ENCODE results near the gene FIBCD1. TPM values are rescaled to one million over a fixed set of nuclear protein-coding genes. Genes with fewer than 3 reads are reported as not detected.

Gene FIBCD1
- total RNA-seq, 4 donors from 2014 or later = 0.40 to 0.83 (median 0.42) TPM; not detected in 1

DNA sequence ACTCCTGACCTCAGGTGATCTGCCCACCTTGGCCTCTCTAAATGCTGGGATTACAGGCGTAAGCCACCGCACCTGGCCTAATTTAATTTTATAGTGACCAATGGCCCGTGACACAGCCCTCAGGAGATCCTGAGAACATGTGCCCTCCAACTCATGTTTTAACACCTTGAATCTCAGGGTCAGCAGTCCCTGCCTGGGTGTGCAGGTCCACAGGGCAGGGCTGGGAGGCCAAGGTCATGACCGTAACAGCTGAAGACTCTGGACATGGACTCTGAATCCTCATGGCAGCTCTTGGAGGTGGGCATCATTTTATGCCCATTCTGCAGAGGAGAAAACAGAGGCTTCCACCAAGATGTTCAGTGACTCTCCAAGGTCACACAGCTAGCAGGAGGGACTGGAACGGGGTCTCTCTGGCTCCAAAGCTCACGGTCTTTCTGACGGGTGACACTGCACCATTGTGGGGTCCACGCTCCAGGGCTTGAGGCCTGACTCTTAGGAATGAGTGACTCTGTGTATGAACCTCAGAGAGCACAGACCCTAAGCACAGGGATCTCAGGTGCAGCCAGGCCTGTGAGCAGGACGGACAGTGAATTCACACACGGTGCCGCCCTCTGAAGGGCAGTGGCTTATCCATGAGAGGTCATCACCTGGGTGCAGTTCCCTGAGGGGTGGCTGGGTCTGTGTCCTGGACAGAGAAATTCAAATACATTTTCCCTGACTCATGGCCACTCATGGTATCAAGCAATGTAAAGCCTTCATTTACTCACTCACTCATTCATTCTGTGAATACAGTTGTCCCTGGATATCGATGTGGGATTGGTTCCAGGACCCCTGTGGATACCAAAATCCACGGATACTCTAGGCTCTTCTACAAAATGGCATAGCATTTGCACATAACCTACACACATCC is 37.1 kb upstream of the FIBCD1 start:
- Histone ChIP-seq H3K36me3 (no peaks in the 10 kb centered on the region), H3K27me3 (peaks cover 0 to 63% (median 5%) of the 10 kb centered on the region in 4 donors), H3K4me1 (no peaks in the 10 kb centered on the region), H3K4me3 (no peak overlapping the region), H3K27ac (replicated peaks in 1 of 4) (no peak overlapping the region), H3K9me3 (no peaks in the 10 kb centered on the region)
- TF ChIP-seq POLR2AphosphoS5 (IDR thresholded peaks at IDR 0.05) (no peak), CTCF (IDR thresholded peaks at IDR 0.05) (no peak), POLR2A (IDR thresholded peaks at IDR 0.05; ENCODE audit: low read depth) (no peak), EP300 (IDR thresholded peaks at IDR 0.05) (no peak)
- whole genome bisulfite sequencing = 89% methylated on average over 10 of the region's 13 CpGs
- DNase-seq (ENCODE audit: extremely low spot score) = no peak
- intact Hi-C loops (cut with DNase I) = no loop called here

DNA sequence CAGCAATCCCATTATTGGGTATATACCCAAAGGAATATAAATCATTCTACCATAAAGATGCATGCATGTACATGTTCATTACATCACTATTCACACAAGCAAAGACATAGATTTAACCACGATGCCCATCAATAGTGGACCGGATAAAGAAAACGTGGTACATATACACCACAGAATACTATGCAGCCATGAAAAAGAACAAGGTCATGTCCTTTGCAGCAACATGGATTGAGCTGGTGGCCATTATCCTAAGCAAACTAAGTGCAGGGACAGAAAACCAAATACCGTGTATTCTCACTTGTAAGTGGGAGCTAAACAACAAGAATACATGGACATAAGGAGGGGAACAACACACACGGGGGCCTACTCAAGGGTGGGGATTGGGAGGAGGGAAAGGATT is 36.1 kb upstream of the FIBCD1 start:
- Histone ChIP-seq H3K27ac (replicated peaks in 1 of 4) (no peak overlapping the region), H3K27me3 (peaks cover 0 to 56% (median 5%) of the 10 kb centered on the region in 4 donors), H3K4me3 (no peak overlapping the region), H3K36me3 (no peaks in the 10 kb centered on the region), H3K4me1 (no peaks in the 10 kb centered on the region), H3K9me3 (no peaks in the 10 kb centered on the region)
- no peak for DNase-seq (ENCODE audit: extremely low spot score)
- intact Hi-C loops (cut with DNase I) = no loop called here
- WGBS = 92% methylated on average over 5 of the region's 5 CpGs
- TF ChIP-seq CTCF (IDR thresholded peaks at IDR 0.05) = no peak
- TF ChIP-seq POLR2AphosphoS5 (IDR thresholded peaks at IDR 0.05) = no peak
- TF ChIP-seq EP300 (IDR thresholded peaks at IDR 0.05) = no peak
- no peak for TF ChIP-seq POLR2A (IDR thresholded peaks at IDR 0.05; ENCODE audit: low read depth)

DNA sequence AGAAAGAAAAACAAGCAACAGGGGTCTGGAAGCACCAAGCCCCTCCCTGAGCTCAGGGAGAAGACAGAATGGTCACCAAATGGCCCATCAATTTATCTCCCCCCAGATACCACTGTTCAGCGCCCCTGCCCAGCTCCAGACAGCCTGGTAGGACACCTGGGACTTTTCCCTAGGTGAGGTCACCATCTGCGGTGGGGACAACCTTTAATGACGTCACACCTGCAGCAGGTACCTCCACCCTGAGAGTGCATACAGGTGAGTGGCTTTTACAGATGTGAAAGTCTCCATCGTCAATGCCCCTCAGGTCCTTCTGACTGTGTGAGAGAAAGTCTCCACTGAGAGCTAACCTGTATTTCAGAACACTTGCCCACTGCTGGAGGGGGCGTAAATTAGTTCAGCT is 35.6 kb upstream of the FIBCD1 start:
- H3K4me3 ChIP-seq = no peak overlapping the region
- DNase-seq (ENCODE audit: extremely low spot score) = no peak
- H3K36me3 ChIP-seq = no peaks in the 10 kb centered on the region
- H3K27me3 ChIP-seq = peaks cover 0 to 52% (median 5%) of the 10 kb centered on the region in 4 donors
- TF ChIP-seq CTCF (IDR thresholded peaks at IDR 0.05) (no peak), POLR2AphosphoS5 (IDR thresholded peaks at IDR 0.05) (no peak), POLR2A (IDR thresholded peaks at IDR 0.05; ENCODE audit: low read depth) (no peak), EP300 (IDR thresholded peaks at IDR 0.05) (no peak)
- WGBS = 82% methylated on average over 5 of the region's 5 CpGs
- H3K9me3 ChIP-seq = no peaks in the 10 kb centered on the region
- intact Hi-C loops (cut with DNase I) = no loop called here
- H3K27ac ChIP-seq (replicated peaks in 1 of 4) = no peak overlapping the region
- H3K4me1 ChIP-seq = no peaks in the 10 kb centered on the region

DNA sequence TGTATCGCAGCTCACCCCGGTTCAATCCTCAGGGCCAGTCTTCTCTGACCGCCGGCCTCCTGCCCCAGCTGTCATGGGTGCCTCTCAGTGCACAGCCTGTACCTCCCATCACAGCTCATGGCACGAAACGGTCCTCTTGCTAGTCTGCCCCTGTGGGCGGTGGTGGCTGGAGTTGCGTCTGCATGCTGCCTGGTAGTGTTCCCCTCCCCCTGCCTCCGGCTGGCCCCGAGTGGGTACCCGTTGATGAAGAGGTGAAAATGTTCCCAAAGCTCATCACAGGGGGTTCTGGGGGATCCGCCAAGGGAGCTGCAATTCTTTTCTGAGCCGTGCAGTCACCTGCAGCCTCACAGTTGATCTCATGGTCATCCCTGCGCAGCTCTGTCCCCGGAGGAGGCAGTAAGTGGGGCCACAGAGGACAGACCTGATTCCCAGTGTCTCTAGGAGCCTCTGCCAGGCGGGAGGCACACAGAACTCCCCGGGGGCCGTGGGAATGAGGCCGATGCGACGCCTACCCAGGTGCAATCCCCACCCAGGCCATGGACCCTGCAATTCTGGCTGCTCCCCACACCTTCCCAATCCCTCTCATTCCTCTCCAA is 34.7 kb upstream of the FIBCD1 start:
- no peaks in the 10 kb centered on the region for H3K36me3 ChIP-seq
- intact Hi-C loops (cut with DNase I) = no loop called here
- H3K27me3 ChIP-seq = peaks cover 0 to 49% (median 5%) of the 10 kb centered on the region in 4 donors
- TF ChIP-seq POLR2AphosphoS5 (IDR thresholded peaks at IDR 0.05) = no peak
- no peak for TF ChIP-seq EP300 (IDR thresholded peaks at IDR 0.05)
- no peak for TF ChIP-seq POLR2A (IDR thresholded peaks at IDR 0.05; ENCODE audit: low read depth)
- TF ChIP-seq CTCF (IDR thresholded peaks at IDR 0.05) = no peak
- no peak overlapping the region for H3K27ac ChIP-seq (replicated peaks in 1 of 4)
- WGBS = 55% methylated on average over 19 of the region's 21 CpGs
- no peaks in the 10 kb centered on the region for H3K9me3 ChIP-seq
- H3K4me3 ChIP-seq = no peak overlapping the region
- no peak for DNase-seq (ENCODE audit: extremely low spot score)
- no peaks in the 10 kb centered on the region for H3K4me1 ChIP-seq
